SK-N-SH treated with all-trans-retinoic acid at 6 μM for 48 hours (cell line): ENCODE results near the gene GCC2.

ENCODE experiments used
- ATAC-seq: fragments of 200-7000 bp; cut with Tn5 transposase; 3 replicates; pipeline ENCODE4 v1.9.1; 2020; ENCODE audit warnings: mild to moderate bottlenecking, moderate library complexity
- CSDC2 ChIP-seq: fragments of 250-450 bp; sonication (Bioruptor Pico); IDR thresholded peaks from 2 replicates; pipeline ENCODE4 v1.5.0; 2020; ENCODE audit warnings: mild to moderate bottlenecking, moderate library complexity
- ESRRG ChIP-seq: fragments of 250-450 bp; sonication (Bioruptor Pico); IDR thresholded peaks from 2 replicates; pipeline ENCODE4 v1.6.1; 2021; ENCODE audit warnings: mild to moderate bottlenecking
- GLIS3 ChIP-seq: fragments of 250-450 bp; sonication (Bioruptor Pico); IDR thresholded peaks from 2 replicates; pipeline ENCODE4 v1.5.0; 2020; ENCODE audit warnings: mild to moderate bottlenecking, moderate library complexity
- OSR1 ChIP-seq: fragments of 250-450 bp; sonication (Bioruptor Pico); IDR thresholded peaks from 2 replicates; pipeline ENCODE4 v1.8.0; 2022; ENCODE audit warnings: moderate library complexity, mild to moderate bottlenecking, inconsistent platforms
- RARB ChIP-seq: fragments of 250-450 bp; sonication (Bioruptor Pico); IDR thresholded peaks from 2 replicates; pipeline ENCODE4 v1.8.0; 2021; ENCODE audit warnings: mild to moderate bottlenecking, moderate library complexity
- SNAI2 ChIP-seq: fragments of 250-450 bp; sonication (Bioruptor Pico); IDR thresholded peaks from 2 replicates; pipeline ENCODE4 v1.5.0; 2020; ENCODE audit warnings: mild to moderate bottlenecking, moderate library complexity
- TCF4 ChIP-seq: fragments of 250-450 bp; sonication (Bioruptor Pico); IDR thresholded peaks from 2 replicates; pipeline ENCODE4 v1.8.0; 2021; ENCODE audit warnings: mild to moderate bottlenecking, moderate library complexity, borderline replicate concordance
- TOX ChIP-seq: fragments of 250-450 bp; sonication (Bioruptor Pico); IDR thresholded peaks from 2 replicates; pipeline ENCODE4 v1.8.0; 2021; ENCODE audit warnings: mild to moderate bottlenecking, moderate library complexity, borderline replicate concordance
- ZC3H10 ChIP-seq: fragments of 250-450 bp; sonication (Bioruptor Pico); IDR thresholded peaks from 2 replicates; pipeline ENCODE4 v1.5.1; 2021; ENCODE audit warnings: mild to moderate bottlenecking, moderate library complexity
- ZFP3 ChIP-seq: fragments of 250-450 bp; sonication (Bioruptor Pico); IDR thresholded peaks from 2 replicates; pipeline ENCODE4 v1.5.0; 2020; ENCODE audit warnings: mild to moderate bottlenecking, moderate library complexity
- ZFP30 ChIP-seq: fragments of 450-650 bp; formaldehyde crosslinking; IDR thresholded peaks from 2 replicates; pipeline ENCODE4 v1.5.0; 2022; ENCODE audit warnings: mild to moderate bottlenecking, moderate library complexity
- ZNF70 ChIP-seq: fragments of 450-650 bp; formaldehyde crosslinking; IDR thresholded peaks from 2 replicates; pipeline ENCODE4 v1.5.0; 2020; ENCODE audit warnings: mild to moderate bottlenecking, moderate library complexity
- TF ChIP-seq, protein P1 (sequence below): fragments of 250-450 bp; sonication (Bioruptor Pico); IDR thresholded peaks from 2 replicates; pipeline ENCODE4 v1.8.0; 2020; ENCODE audit warnings: mild to moderate bottlenecking, moderate library complexity, borderline replicate concordance
- TF ChIP-seq, protein P2 (sequence below): fragments of 250-450 bp; sonication (Bioruptor Pico); IDR thresholded peaks from 2 replicates; pipeline ENCODE4 v1.5.0; 2020; ENCODE audit warnings: mild to moderate bottlenecking, moderate library complexity
- TF ChIP-seq, protein P3 (sequence below): fragments of 250-450 bp; sonication (Bioruptor Pico); IDR thresholded peaks from 2 replicates; pipeline ENCODE4 v1.5.1; 2021; ENCODE audit warnings: mild to moderate bottlenecking, moderate library complexity
- TF ChIP-seq, protein P4 (sequence below): fragments of 250-450 bp; sonication (Bioruptor Pico); IDR thresholded peaks from 2 replicates; pipeline ENCODE4 v1.5.1; 2020; ENCODE audit warnings: low read depth, mild to moderate bottlenecking, moderate library complexity

Gene GCC2

DNA sequence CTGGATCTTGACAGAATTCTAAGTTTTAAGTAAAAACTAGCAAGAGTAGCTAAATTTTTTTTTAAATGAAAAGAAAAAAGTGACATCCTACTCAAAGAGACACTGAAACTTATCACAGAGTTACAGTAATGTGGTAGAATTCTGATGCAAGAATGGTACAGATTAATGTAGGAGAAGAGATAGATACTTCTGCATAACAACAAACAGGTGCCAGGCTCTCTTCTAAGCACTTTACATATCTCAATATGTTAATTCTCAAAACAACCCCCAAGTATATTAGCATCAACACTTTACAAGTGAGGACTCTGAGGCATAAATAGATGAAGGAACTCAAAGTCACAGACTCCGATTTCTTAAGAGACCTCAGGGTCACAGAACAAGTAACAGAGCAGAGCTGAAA is 28.1 kb downstream of the GCC2 start:
- no peak for ATAC-seq
- no peak for TF ChIP-seq ZFP3 (CRISPR knock-in tag)
- no peak for TF ChIP-seq SNAI2 (CRISPR knock-in tag)
- TF ChIP-seq, protein P1, sequence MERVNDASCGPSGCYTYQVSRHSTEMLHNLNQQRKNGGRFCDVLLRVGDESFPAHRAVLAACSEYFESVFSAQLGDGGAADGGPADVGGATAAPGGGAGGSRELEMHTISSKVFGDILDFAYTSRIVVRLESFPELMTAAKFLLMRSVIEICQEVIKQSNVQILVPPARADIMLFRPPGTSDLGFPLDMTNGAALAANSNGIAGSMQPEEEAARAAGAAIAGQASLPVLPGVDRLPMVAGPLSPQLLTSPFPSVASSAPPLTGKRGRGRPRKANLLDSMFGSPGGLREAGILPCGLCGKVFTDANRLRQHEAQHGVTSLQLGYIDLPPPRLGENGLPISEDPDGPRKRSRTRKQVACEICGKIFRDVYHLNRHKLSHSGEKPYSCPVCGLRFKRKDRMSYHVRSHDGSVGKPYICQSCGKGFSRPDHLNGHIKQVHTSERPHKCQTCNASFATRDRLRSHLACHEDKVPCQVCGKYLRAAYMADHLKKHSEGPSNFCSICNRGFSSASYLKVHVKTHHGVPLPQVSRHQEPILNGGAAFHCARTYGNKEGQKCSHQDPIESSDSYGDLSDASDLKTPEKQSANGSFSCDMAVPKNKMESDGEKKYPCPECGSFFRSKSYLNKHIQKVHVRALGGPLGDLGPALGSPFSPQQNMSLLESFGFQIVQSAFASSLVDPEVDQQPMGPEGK (CRISPR knock-in tag) = no peak
- TF ChIP-seq, protein P2, sequence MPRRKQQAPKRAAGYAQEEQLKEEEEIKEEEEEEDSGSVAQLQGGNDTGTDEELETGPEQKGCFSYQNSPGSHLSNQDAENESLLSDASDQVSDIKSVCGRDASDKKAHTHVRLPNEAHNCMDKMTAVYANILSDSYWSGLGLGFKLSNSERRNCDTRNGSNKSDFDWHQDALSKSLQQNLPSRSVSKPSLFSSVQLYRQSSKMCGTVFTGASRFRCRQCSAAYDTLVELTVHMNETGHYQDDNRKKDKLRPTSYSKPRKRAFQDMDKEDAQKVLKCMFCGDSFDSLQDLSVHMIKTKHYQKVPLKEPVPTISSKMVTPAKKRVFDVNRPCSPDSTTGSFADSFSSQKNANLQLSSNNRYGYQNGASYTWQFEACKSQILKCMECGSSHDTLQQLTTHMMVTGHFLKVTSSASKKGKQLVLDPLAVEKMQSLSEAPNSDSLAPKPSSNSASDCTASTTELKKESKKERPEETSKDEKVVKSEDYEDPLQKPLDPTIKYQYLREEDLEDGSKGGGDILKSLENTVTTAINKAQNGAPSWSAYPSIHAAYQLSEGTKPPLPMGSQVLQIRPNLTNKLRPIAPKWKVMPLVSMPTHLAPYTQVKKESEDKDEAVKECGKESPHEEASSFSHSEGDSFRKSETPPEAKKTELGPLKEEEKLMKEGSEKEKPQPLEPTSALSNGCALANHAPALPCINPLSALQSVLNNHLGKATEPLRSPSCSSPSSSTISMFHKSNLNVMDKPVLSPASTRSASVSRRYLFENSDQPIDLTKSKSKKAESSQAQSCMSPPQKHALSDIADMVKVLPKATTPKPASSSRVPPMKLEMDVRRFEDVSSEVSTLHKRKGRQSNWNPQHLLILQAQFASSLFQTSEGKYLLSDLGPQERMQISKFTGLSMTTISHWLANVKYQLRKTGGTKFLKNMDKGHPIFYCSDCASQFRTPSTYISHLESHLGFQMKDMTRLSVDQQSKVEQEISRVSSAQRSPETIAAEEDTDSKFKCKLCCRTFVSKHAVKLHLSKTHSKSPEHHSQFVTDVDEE (CRISPR knock-in tag) = no peak

DNA sequence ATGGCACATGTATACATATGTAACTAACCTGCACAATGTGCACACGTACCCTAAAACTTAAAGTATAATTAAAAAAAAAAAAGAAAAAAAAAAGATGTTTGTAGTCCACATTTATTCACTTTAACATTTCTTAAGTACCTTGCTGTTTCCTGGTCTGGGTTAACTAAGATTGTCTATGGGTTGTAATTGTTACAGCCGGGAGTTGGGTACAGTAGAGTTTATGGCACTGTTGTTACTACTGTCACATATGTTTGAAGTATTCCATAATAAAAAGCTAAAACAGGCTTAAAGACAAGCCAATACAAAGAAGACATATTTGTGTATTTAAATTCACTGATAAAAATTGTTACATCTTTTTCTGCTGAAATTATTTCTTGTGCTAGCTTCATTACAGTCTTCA is 36.2 kb downstream of the GCC2 start:
- ATAC-seq = no peak
- TF ChIP-seq GLIS3 (CRISPR knock-in tag) = no peak
- TF ChIP-seq, all 23 proteins: peak for 0

DNA sequence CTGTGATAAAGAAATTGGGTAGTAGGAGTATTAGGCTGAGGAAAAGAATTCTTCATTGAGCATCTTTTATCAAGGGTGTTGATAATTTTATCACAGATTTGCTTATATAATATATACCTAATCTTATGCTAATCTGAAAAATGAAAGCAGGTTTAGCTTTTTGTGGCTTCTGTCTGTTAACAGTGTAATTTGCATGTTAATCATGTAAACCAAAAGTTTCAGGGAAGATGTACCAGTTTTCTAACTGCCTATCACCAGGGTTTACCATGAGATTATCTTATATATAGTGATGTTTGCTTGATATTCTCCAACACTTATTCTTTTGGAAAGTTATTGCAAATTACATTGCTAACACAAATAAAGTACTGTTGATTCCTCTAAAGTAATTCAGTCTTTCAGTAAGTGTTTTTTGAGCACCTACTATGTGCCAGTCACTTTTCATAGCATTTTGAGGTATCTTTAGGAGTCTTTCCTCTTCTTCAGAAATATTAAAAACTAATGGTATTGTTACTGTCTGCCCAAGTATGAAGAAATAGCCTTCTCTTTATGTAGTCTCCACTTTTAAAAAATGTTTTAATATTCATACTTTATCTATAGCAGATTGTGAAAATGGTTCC is 41.6 kb downstream of the GCC2 start:
- TF ChIP-seq ZC3H10 (CRISPR knock-in tag) (no peak), TCF4 (CRISPR knock-in tag) (no peak), ESRRG (CRISPR knock-in tag) (no peak)
- TF ChIP-seq, protein P3, sequence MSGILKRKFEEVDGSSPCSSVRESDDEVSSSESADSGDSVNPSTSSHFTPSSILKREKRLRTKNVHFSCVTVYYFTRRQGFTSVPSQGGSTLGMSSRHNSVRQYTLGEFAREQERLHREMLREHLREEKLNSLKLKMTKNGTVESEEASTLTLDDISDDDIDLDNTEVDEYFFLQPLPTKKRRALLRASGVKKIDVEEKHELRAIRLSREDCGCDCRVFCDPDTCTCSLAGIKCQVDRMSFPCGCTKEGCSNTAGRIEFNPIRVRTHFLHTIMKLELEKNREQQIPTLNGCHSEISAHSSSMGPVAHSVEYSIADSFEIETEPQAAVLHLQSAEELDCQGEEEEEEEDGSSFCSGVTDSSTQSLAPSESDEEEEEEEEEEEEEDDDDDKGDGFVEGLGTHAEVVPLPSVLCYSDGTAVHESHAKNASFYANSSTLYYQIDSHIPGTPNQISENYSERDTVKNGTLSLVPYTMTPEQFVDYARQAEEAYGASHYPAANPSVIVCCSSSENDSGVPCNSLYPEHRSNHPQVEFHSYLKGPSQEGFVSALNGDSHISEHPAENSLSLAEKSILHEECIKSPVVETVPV (CRISPR knock-in tag) = no peak
- TF ChIP-seq, protein P1 (CRISPR knock-in tag) = no peak
- TF ChIP-seq, protein P2 (CRISPR knock-in tag) = no peak
- no peak for ATAC-seq

DNA sequence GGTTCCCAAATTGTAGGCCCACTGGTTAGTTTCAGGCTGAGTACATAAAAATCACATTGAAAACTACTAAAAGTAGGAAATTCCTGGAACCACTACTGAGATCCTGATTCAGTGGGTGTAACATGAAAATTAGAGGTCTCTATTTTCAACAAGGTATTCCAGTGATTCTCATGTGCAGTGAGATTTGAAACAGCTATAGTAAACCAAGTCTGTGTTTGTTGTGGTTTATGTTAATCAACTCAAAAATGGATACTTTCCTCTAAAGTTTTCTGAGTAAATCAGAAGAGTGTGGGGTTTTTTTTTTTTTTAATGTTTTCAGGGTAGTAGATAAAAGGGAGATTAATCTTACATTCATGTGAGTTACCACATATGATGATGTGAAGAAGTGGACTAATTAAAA is 42.8 kb downstream of the GCC2 start:
- ATAC-seq = no peak
- TF ChIP-seq RARB (CRISPR knock-in tag) (no peak), TCF4 (CRISPR knock-in tag) (no peak), OSR1 (CRISPR knock-in tag) (no peak), ESRRG (CRISPR knock-in tag) (no peak), TOX (CRISPR knock-in tag) (no peak), ZFP30 (CRISPR knock-in tag) (no peak), ZNF70 (CRISPR knock-in tag) (no peak), CSDC2 (CRISPR knock-in tag) (no peak)
- TF ChIP-seq, protein P1 (CRISPR knock-in tag) = no peak
- TF ChIP-seq, protein P4, sequence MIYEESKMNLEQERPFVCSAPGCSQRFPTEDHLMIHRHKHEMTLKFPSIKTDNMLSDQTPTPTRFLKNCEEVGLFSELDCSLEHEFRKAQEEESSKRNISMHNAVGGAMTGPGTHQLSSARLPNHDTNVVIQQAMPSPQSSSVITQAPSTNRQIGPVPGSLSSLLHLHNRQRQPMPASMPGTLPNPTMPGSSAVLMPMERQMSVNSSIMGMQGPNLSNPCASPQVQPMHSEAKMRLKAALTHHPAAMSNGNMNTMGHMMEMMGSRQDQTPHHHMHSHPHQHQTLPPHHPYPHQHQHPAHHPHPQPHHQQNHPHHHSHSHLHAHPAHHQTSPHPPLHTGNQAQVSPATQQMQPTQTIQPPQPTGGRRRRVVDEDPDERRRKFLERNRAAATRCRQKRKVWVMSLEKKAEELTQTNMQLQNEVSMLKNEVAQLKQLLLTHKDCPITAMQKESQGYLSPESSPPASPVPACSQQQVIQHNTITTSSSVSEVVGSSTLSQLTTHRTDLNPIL (CRISPR knock-in tag) = no peak
